Erythroblast (primary cell): Measurements from ENCODE around the gene FSIP1.

Source experiments
- DNase-seq, 2 experiments: peaks; one replicate each; lab custom pipeline; 2025; lab: John Stamatoyannopoulos, UW
- GATA1 ChIP-seq: IDR thresholded peaks from 2 replicates; pipeline ENCODE4 v1.6.1; 2011; ENCODE audit warnings: low read depth, mild to moderate bottlenecking, control low read depth, low read length, moderate library complexity
- POLR2A ChIP-seq: IDR thresholded peaks from 2 replicates; pipeline ENCODE4 v1.6.1; 2011; ENCODE audit warnings: mild to moderate bottlenecking, low read length

The FSIP1 gene

DNA sequence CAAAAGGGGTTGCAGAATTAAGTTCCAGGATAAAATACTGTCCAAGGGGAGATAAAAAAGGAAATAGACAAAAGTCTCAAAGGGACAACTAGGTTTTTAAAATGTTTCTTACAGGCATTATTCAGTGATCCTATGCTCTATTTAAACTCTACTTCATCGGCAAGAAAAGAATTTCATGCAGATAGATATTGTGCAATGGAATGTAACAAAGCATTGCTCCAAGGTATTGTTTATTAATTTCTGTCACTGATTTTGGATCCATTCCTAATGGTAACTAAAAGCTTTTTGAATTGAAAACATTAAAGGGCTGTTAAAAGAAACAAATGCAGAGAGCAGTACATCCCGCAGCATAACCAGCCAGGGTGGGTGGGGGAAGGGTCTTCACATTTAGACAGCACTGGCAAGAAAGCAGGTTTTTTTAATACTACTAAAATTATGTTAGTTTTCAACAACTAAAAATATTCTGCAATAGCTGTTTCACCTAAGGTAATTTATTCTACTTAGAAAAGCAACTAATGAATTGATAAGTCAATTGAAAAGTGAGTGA is 118.9 kb downstream of the FSIP1 start:
- DNase-seq: no peak

DNA sequence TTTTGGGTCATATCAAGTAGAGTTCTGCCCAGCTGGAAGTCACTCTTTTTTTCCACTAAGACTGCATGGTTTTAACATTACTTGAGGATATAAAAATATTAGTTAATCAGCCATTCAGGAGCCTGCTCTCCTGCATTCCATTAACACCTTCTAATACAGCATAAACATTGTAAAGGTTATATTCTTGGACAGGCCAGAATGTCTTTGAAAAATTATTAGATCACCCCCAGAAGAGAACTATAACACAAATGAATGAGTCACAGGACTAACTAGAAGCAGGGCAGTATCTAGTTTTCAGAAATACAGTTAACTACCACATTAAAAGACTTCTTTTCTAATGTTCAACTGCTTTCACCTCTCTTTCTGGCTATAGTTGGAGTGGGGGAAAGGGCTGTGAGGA is 120.9 kb downstream of the FSIP1 start:
- TF ChIP-seq GATA1: no peak
- no peak for TF ChIP-seq POLR2A
- no peak for DNase-seq

More for the DNA sequence above, 118.9 kb downstream of the FSIP1 start:
- TF ChIP-seq POLR2A (no peak), GATA1 (no peak)

DNA sequence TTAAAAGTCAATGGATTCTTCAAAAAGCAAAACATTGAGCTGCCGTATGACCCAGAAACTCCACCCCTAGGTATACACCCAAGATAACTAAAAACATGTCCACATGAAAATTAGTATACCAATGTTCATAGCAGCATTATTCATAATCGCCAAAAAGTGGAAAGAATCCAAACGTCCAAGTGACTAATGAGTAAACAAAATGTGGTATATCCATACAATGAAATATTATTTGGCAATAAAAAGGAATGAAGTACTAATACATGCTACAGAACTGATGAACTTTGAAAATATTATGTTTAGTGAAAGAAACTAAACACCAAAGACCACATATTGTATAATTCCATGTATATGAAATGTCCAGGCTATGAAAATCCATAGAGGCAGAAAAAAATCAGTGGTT is 123.9 kb downstream of the FSIP1 start:
- DNase-seq: no peak
- TF ChIP-seq POLR2A: no peak
- TF ChIP-seq GATA1: no peak

DNA sequence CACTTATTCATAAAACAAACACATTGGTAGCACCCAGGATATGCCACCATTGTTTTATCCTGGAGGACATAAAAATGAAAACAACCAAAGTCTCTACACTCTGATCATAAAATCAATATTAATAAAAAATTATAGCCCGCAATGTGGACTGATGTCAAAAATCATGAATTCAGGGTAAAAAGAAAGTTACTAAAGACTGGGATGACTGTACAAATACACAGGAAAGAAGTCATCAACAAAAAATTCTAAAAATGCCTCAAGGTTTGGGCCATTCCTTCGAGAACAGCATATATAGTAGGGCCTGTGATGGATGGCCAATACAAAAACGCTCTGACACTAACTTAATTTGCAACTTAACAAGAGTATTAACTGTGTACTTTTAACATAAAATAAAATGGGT is 125.0 kb downstream of the FSIP1 start:
- TF ChIP-seq POLR2A: no peak
- no peak for TF ChIP-seq GATA1
- no peak for DNase-seq

DNA sequence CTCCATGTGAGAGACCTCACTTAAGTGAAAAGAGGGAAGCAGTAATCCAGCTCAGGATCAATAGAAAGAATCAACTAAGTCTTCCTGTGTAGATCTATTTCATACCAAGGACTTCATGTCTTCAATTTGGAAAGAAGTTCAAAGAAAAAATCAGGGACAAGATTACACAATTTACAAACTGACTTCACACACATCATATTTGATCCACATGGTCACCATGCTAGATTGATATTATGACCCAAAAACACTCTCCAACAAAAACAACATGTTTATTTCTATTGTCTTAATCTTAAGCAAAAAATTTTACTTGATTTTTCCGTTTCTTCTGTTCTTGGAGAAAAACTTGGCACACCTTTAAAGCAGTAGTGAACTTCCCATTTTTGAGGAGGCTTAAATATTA is 125.5 kb downstream of the FSIP1 start:
- DNase-seq: no peak
- TF ChIP-seq GATA1: no peak
- no peak for TF ChIP-seq POLR2A

DNA sequence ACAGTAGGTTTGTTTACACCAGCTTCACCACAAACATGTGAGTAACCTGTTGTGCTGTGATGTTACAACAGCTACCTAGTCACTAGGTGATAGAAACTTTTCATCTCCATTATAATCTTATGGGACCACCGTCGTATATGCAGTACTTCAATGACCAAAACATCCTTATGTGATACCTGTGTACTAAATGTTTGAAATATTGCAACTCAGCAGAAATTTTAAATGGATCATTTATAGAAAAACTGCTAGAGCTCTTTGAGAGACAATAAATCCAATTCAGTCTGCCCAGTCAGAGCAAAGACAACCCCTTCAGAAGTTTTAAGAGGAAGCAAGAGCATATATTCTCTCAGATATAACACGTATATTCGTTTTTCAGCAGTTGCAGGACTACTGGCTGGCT is 128.3 kb downstream of the FSIP1 start:
- DNase-seq: no peak
- no peak for TF ChIP-seq GATA1
- TF ChIP-seq POLR2A: no peak

DNA sequence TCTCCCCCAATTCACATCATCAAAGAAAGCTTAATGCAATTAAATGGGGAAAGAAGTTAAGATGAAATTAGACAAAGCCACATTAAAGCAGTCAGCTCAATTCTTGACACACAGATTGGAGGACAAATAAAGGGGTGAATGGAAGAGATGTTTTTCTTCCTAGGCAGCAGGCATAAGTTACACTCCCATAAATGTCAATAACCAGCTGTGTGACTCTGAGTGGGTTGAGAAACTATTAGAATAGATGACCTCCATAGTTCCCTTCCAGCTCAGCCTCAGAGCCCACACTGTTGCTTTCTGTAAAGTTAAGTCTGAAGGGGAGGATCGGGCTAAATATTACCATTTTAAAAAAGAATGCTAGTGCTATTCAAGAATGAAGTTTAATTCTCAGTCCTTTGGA is 130.8 kb downstream of the FSIP1 start:
- TF ChIP-seq POLR2A (no peak), GATA1 (no peak)
- DNase-seq: no peak

DNA sequence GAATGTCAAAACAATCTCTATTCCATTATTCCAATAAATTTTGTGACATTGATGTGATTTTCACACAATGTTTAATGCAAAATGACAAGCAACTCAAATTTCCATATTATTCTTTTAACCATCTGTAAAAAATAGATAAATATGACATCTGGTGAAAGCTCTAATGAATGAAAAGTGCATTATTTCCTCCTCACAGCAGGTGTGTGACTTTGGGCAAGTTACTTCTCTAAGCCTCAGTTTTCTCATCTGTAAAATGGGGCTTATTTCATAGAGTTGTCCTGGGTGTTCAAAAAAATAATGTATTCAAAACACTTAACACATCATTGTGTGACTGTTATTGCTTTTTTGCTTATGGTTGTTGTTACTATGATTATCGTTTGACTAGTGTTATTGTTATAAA is 131.3 kb downstream of the FSIP1 start:
- TF ChIP-seq POLR2A: no peak
- no peak for TF ChIP-seq GATA1
- no peak for DNase-seq

DNA sequence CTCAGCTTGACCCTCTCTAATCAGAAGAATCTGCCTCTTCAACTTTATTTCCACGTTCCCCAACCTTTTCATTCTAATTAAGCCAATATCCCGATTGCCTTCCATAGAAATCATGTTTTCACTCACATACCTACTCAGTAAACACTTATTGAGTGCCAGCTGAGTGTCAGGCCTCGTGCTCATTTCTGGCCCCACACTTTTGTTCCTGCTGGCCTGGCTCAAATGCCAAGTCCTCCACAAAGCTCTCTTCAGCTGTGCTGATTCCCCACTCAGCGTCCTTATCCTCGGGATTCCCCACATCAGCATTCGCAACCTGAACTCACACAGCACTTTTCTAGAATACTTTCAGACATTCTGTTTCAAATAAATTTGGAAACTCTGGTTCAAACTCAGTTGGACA is 132.9 kb downstream of the FSIP1 start:
- TF ChIP-seq GATA1: no peak
- TF ChIP-seq POLR2A: no peak
- no peak for DNase-seq

DNA sequence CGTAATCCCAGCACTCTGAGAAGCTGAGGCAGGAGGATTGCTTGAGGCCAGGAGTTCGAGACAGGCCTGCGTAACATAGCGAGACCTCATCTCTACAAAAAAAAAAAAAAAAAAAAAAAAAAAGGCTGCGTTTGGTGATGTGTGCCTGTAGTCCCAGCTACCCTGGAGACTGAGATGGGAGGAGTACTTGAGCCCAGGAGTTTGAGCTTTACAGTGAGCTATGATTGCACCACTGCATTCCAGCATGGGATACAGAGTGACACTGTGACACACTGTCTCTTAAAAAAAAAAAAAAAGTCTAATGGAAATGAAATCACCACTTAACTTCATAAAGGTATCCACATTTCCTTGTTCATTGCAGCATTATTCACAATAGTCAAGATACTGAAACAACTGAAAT is 136.2 kb downstream of the FSIP1 start:
- TF ChIP-seq GATA1: no peak
- DNase-seq: no peak

DNA sequence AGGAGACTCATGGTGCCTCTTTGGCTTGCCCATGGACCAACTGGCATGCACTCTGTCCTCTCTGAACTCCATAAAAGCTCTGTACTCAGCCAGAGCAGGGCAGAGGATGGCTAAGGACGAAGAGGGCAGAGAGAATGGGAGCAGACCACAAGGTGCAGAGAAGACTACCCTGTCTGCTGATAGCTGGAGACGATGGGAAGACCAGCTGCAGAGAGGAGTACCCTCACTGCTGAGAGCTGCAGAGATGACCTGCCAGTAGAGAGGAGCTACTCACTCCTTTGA is 136.7 kb downstream of the FSIP1 start:
- DNase-seq: no peak
- TF ChIP-seq POLR2A: no peak

DNA sequence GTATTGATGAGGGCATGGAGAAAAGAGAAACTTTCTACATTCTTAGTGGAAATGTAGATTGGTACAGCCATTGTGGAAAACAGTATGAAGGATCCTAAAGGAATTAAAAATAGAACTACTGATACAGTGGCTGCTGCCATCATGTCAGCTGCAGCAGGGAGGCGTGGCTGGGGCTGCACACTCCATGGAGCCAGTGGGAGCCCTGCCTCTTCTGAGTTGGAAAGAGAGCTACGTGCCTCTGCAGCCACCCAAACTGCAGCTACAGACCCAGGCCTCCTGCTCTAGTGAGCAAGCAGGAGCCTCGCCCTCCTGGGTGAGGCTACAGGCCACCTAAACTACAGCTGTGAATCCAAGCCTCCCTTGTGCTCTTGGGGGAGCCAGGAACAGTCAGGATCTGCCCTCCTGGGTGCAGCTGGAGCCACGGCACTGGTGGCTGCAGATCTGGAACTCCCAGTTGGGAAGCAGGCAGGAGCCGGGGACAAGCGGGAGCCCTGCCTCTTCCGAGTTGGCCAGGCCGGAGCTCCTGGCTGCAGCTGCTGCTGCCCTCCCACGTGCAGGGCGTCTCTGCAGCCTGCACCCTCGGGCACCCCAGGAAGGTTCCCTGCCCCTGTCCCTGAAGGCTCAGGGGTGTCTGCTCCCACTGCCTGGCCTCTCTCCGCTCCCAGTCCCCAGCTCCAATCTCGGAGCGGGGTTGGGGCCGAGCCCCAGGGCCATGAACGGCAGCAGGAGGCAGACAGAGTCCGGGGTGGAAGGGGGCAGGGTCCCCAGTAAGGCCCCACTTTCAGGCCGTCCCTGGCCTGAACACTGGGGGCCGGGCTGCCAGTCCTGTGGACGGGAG is 137.3 kb downstream of the FSIP1 start:
- DNase-seq: no peak
- TF ChIP-seq GATA1 (no peak), POLR2A (no peak)

DNA sequence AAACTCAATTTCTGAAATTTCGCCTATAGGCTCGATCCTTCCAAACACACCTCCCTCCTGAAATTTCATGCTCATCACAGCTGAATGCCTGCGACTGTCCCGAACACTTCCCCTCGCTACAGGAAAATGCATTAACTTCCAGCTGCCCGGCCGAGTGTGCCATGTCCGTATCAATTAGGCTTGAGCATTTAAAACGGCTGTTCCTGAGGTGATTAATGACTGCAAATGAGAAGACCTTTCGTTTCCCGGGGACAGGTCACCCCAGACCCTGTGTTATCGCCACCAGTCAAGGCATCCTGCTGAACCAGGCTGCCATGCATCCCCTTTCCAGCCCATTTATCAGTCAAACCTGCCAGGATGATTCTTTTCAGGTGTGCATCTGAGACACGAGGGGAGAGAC is 138.5 kb downstream of the FSIP1 start:
- TF ChIP-seq POLR2A (no peak), GATA1 (no peak)
- no peak for DNase-seq

DNA sequence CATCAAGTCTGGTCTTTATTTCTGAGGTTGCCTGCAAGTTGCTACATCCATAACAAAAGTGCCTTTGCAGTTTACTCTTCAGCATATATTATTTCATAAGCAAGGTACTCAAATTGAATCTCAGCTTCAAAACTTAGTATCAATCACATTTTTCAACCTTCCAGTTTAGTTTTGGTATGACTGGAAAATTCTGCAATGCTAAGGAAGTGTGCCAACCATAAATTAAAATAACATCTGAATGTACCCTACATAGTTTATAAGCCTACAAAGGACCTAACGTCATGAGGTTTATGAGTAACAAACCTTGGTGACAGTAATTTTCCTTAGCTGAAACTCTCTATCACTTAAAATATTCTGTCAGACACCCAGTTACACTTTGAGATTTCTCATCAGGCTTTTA is 138.9 kb downstream of the FSIP1 start:
- TF ChIP-seq GATA1 (no peak), POLR2A (no peak)
- DNase-seq: no peak

DNA sequence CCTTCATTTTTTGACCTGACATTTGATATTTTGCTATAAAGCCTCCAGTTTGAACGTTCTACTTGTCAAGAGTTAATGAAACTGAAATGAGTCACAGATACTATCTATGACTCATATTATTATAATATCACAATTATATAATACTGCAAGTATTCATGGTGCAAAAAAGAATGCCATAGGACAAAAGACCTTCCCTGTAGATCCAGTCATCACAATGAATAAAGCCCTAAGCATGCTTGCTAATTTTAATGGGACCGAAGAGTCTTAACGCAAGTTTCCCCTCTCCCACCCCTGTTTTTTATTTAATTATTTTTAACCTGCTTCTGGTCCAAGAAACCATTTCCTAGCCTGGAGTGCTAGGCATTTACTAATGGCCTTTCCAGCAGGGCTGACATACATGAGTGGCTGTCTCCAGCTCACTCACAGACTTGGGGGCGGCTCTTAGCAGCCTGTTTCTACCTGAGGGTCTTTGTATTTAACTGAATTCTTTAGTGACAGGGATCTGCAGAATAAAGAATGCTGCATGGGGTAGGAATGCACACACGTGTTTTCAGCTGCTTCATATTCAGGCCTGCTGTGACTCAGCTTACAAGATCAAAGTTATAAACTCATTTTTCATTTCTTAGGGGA is 140.5 kb downstream of the FSIP1 start:
- DNase-seq: no peak

More for the DNA sequence above, 140.5 kb downstream of the FSIP1 start:
- TF ChIP-seq GATA1 (no peak), POLR2A (no peak)
